ENCODE data around the gene CDK2AP2.
"Not testable (repeated sequence)": the region's sequence is repeated elsewhere in the genome, so short reads cannot be mapped to it uniquely, and the experiment has no call there.

CDK2AP2 gene

GRCh38 chr11:67521924-67522323, 14.0 kb upstream of the CDK2AP2 start:
- in situ Hi-C loops (cut with MboI; ENCODE audit: low pct_unique_long_range_greater_than_20kb, low sequenced_read_pairs, unreplicated experiment): no loop called here
- no peak for DNase-seq (ENCODE audit: low spot score)
- TF ChIP-seq, protein P1, sequence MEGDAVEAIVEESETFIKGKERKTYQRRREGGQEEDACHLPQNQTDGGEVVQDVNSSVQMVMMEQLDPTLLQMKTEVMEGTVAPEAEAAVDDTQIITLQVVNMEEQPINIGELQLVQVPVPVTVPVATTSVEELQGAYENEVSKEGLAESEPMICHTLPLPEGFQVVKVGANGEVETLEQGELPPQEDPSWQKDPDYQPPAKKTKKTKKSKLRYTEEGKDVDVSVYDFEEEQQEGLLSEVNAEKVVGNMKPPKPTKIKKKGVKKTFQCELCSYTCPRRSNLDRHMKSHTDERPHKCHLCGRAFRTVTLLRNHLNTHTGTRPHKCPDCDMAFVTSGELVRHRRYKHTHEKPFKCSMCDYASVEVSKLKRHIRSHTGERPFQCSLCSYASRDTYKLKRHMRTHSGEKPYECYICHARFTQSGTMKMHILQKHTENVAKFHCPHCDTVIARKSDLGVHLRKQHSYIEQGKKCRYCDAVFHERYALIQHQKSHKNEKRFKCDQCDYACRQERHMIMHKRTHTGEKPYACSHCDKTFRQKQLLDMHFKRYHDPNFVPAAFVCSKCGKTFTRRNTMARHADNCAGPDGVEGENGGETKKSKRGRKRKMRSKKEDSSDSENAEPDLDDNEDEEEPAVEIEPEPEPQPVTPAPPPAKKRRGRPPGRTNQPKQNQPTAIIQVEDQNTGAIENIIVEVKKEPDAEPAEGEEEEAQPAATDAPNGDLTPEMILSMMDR (IDR thresholded peaks at IDR 0.05; ENCODE audit: extremely low read depth, insufficient read depth, missing control alignments): no peak

GRCh38 chr11:67520856-67521824, 13.2 kb upstream of the CDK2AP2 start:
- in situ Hi-C loops (cut with MboI; ENCODE audit: low pct_unique_long_range_greater_than_20kb, low sequenced_read_pairs, unreplicated experiment): no loop called here
- peak; percentile 26 for DNase-seq (ENCODE audit: low spot score)
- TF ChIP-seq, protein P1 (IDR thresholded peaks at IDR 0.05; ENCODE audit: extremely low read depth, insufficient read depth, missing control alignments): no peak

DNA sequence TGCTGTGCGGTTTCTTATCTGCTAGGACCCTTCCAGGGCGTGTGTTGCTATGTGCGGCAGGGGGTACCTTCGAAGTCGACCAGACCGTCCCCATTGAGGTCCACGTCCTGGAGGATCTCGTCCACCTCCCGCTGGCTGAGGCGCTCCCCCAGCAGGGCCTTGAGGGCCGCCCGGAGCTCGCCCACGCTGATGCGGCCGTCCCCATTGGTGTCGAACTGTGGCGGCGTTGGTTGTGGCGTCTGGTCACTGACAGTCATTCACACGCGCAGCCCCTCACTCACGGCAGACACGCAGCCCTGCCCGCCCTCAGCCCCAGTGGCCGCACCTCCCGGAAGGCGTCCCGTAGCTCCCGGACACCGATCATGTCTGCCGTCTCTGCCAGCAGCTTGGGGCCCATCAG, 11.8 kb upstream of the CDK2AP2 start:
- TF ChIP-seq, protein P1 (IDR thresholded peaks at IDR 0.05; ENCODE audit: extremely low read depth, insufficient read depth, missing control alignments): no peak
- DNase-seq (ENCODE audit: low spot score): no peak
- in situ Hi-C loops (cut with MboI; ENCODE audit: low pct_unique_long_range_greater_than_20kb, low sequenced_read_pairs, unreplicated experiment): no loop called here

GRCh38 chr11:67517784-67518552, 10.0 kb upstream of the CDK2AP2 start:
- DNase-seq (ENCODE audit: low spot score): no peak
- in situ Hi-C loops (cut with MboI; ENCODE audit: low pct_unique_long_range_greater_than_20kb, low sequenced_read_pairs, unreplicated experiment): no loop called here
- TF ChIP-seq, protein P1 (IDR thresholded peaks at IDR 0.05; ENCODE audit: extremely low read depth, insufficient read depth, missing control alignments): no peak

DNA sequence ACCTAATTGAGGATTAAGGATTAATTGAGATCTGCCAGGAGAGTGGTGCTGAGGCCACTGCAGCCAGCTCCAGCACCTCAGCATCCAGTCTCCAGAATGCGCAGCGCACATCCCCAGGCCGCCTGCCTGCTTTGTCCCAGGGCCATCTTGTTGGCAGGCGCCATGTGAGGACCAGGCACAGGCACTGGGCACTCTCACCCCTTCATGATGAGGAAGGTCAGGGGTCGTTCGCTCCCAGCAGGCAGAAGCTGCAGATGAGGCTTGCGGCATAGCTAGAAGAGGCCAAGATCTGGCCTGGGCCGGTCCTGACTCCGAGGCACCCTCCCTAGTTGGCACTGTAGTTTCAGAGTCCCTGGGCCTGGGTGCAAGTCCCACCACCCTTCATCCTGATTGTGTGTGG, 8.8 kb upstream of the CDK2AP2 start:
- TF ChIP-seq, protein P1 (IDR thresholded peaks at IDR 0.05; ENCODE audit: extremely low read depth, insufficient read depth, missing control alignments): no peak
- no peak for DNase-seq (ENCODE audit: low spot score)
- in situ Hi-C loops (cut with MboI; ENCODE audit: low pct_unique_long_range_greater_than_20kb, low sequenced_read_pairs, unreplicated experiment): no loop called here

DNA sequence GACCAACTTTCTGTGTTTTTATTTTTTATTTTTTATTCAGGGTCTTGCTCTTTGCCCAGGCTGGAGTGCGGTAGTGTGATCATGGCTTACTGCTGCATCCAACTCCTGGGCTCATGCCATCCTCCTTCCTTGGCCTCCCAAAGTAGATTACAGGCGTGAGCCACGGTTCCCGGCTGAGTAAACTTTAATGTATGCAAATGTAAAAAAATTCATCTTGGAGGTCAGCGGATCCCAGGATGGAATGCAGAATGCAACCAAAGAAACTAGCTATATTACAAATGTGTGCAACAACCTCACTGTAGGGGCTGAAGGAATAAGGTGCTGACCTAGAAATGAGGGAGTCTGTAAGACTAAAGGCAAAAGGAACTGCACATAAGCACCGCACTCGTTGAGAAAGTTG, 6.2 kb upstream of the CDK2AP2 start:
- no peak for DNase-seq (ENCODE audit: low spot score)
- TF ChIP-seq, protein P1 (IDR thresholded peaks at IDR 0.05; ENCODE audit: extremely low read depth, insufficient read depth, missing control alignments): no peak
- in situ Hi-C loops (cut with MboI; ENCODE audit: low pct_unique_long_range_greater_than_20kb, low sequenced_read_pairs, unreplicated experiment): no loop called here

DNA sequence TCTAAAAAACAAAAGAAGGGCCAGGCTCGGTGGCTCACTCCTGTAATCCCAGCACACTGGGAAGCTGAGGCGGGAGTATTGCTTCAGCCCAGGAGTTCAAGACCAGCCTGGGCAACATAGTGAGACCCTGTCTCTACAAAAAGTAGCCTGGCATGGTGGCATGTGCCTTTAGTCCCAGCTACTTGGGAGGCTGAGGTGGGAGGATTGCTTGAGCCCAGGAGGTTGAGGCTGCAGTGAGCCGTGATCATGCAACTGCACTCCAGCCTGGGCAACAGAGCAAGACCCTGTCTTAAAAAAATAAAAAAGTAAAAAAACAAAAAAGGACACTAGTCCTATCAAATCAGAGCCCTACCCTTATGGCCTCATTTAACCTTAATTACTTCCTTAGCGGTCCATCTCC, 3.6 kb upstream of the CDK2AP2 start:
- in situ Hi-C loops (cut with MboI; ENCODE audit: low pct_unique_long_range_greater_than_20kb, low sequenced_read_pairs, unreplicated experiment): not testable (repeated sequence)

More for the DNA sequence above, 3.6 kb upstream of the CDK2AP2 start:
- not testable (repeated sequence) for DNase-seq (ENCODE audit: low spot score)

All from GM13977 (cell line).